GM21390 (cell line): ENCODE results near the gene OSBPL10.

ENCODE experiments used
- ATAC-seq: cut with Tn5 transposase; IDR thresholded peaks from one replicate; pipeline ENCODE4 v1.9.1; 2021; ENCODE audit not compliant: unreplicated experiment

Gene OSBPL10

GRCh38 chr3:31680072-31680870 is 300.8 kb downstream of the OSBPL10 start:
- ATAC-seq: no peak

- no peak for ATAC-seq
These were observed 304.5 kb downstream of the OSBPL10 start for GRCh38 chr3:31676556-31676955.

- no peak for ATAC-seq
These were observed 307.1 kb downstream of the OSBPL10 start for GRCh38 chr3:31673950-31674349.

- ATAC-seq: no peak
These were observed 309.1 kb downstream of the OSBPL10 start for GRCh38 chr3:31671976-31672375.

GRCh38 chr3:31671451-31671850 is 309.6 kb downstream of the OSBPL10 start:
- ATAC-seq: no peak

GRCh38 chr3:31670722-31671121 is 310.3 kb downstream of the OSBPL10 start:
- no peak for ATAC-seq

GRCh38 chr3:31670136-31670535 is 310.9 kb downstream of the OSBPL10 start:
- ATAC-seq: no peak

GRCh38 chr3:31668242-31668641 is 312.8 kb downstream of the OSBPL10 start:
- ATAC-seq: no peak

- ATAC-seq: no peak
These were observed 313.5 kb downstream of the OSBPL10 start for GRCh38 chr3:31667582-31667981.

- ATAC-seq: no peak
These were observed 317.0 kb downstream of the OSBPL10 start for GRCh38 chr3:31664031-31664430.

- ATAC-seq: no peak
These were observed 318.9 kb downstream of the OSBPL10 start for GRCh38 chr3:31661993-31662670.

GRCh38 chr3:31661286-31661685 is 319.8 kb downstream of the OSBPL10 start:
- no peak for ATAC-seq

- ATAC-seq: no peak
These were observed 321.8 kb downstream of the OSBPL10 start for GRCh38 chr3:31659246-31659645.

- ATAC-seq: no peak
These were observed 326.1 kb downstream of the OSBPL10 start for GRCh38 chr3:31654998-31655397.

GRCh38 chr3:31653464-31653863 is 327.6 kb downstream of the OSBPL10 start:
- ATAC-seq: no peak

- no peak for ATAC-seq
These were observed 328.8 kb downstream of the OSBPL10 start for GRCh38 chr3:31652296-31652695.

- ATAC-seq: no peak
These were observed 332.6 kb downstream of the OSBPL10 start for GRCh38 chr3:31648286-31648968.

- ATAC-seq: no peak
These were observed 335.8 kb downstream of the OSBPL10 start for GRCh38 chr3:31645256-31645655.

GRCh38 chr3:31639828-31640227 is 341.2 kb downstream of the OSBPL10 start:
- ATAC-seq: no peak

GRCh38 chr3:31636694-31637442 is 344.2 kb downstream of the OSBPL10 start:
- no peak for ATAC-seq

GRCh38 chr3:31636049-31636448 is 345.0 kb downstream of the OSBPL10 start:
- no peak for ATAC-seq
